Measurements from ENCODE around the gene CCDC28A. TPM values are rescaled to one million over a fixed set of nuclear protein-coding genes. Genes with fewer than 3 reads are reported as not detected.
"Not testable (repeated sequence)": the region's sequence is repeated elsewhere in the genome, so short reads cannot be mapped to it uniquely, and the experiment has no call there.

The CCDC28A gene
- 11.6 TPM for polyA plus RNA-seq (2013, experiment 1 of 2)
- 10.7 TPM for polyA plus RNA-seq (2013, experiment 2 of 2)

DNA sequence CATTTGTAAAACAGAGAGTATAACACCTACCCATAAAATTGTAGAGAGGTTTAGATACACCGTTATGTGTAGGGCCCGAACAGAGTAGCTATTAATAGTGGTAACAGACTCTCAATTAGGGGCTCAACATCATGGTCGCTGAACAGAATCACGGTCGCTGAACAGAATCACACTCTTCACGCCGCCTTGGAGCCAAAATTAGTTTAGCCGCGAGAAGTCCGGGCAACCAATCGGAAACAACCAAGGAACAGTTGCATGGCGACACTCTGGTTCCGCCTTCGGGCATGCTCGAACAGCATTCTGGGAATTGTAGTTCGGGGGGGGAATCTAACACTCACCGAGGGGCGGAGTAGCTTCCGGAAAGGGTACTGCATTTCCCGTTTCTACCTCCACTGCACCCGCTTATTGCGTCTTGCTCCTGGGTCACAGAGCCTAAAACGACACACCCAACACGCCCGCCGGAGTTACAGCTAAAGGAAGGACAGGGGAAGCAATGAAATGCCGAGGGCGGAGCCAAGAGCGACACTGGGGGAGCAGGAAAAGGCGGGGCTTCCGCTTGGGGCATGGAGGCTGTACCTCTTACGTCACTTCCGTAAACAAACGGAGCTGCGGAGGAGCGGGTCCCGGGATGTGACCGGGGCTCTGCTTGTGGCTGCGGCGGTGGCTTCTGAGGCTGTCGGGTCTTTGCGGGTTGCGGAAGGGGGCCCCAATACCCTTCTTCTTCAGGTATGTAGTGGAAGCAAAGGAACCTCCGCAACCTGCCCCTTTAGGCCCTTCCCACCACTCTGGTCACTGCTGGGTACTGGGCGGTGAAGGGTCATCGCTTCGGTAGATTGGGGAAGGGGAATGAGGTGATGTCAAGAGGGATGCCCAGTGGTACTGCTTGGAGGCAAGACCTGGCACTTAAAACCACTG, at the start of gene CCDC28A:
Gene CCDC28A (plus strand): TSS at position 593 of the 915 bp plus-strand sequence. CDS start 2,352 bp downstream, outside the sequence.
- peak within 1 kb of the TSS; percentile 88 for H3K4me3 ChIP-seq (ENCODE audit: low read length)
- H3K9me3 ChIP-seq (ENCODE audit: insufficient read depth, low read depth, low read length), result no peaks in the 10 kb centered on the region
- WGBS, result under 1% methylated on average over 47 of the region's 47 CpGs
- no peaks in the 10 kb centered on the region for H3K36me3 ChIP-seq (ENCODE audit: insufficient read depth, low read length)
- no peaks in the 10 kb centered on the region for H3K27me3 ChIP-seq (ENCODE audit: insufficient read depth, low read length)
- no peaks in the 10 kb centered on the region for H3K4me1 ChIP-seq (ENCODE audit: insufficient read depth, low read length)
- peak within 1 kb of the TSS; percentile 85 for H3K9ac ChIP-seq (ENCODE audit: low read depth, low read length)
- H3K27ac ChIP-seq (ENCODE audit: low read depth, low read length), result peak within 1 kb of the TSS; percentile 89

DNA sequence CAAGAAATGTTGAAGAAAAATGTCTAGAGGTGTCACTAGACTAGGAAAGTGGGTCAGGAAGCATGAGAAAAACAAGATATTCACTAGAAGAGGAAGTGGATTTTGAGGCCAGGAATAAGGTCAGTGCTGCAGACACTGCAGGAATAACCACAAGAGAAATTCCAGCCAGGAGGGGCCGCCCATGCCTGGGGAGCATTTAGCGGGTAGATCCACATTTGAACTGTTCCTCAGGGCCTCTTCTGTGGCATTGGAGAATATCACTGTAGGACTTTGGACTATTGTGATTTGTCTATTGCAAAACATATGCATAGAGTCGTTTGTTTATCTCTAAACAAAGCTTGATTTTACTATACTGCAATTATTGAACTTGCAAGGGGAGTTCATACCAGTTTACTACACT, 49.6 kb upstream of the CCDC28A start:
- Histone ChIP-seq H3K4me3 (ENCODE audit: low read length) (no peak overlapping the region), H3K9ac (ENCODE audit: low read depth, low read length) (no peak overlapping the region), H3K9me3 (ENCODE audit: insufficient read depth, low read depth, low read length) (no peaks in the 10 kb centered on the region), H3K4me1 (ENCODE audit: insufficient read depth, low read length) (peaks cover 8% of the 10 kb centered on the region; the same call in 1 of the 2 replicates), H3K27ac (ENCODE audit: low read depth, low read length) (no peak overlapping the region), H3K27me3 (ENCODE audit: insufficient read depth, low read length) (no peaks in the 10 kb centered on the region), H3K36me3 (ENCODE audit: insufficient read depth, low read length) (no peaks in the 10 kb centered on the region)
- WGBS, result 80% methylated on average over 2 of the region's 3 CpGs

DNA sequence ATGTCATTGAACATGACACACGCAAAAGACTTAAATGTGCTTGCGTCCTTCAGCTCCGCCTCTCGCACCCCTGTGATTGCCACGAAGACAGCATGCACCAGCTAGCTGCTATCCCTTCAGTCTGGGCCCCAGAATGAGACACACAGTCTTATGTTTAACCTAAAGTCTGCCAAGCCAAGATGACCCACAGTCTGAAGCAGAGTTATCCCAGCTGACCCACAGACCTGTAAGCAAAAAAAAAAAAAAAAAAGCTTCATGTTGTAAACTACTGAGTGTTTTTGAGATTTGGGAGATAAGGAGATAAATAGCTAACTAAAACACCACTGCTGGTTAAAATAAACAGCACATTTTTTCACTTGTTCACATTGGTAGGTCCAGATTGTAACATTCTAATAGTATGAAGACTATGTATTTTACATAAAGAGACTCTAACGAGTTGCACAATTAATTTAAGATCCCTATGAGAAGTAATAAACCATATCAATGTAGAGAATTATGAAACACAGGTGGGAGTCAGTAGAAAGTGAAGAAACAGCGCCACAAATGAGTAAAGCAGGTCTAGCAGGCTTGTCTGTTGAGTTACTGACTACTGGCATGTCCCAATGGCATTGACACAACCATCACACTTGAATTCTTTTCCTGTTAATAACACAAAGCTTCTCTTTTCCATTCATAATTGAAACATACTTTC, 47.4 kb upstream of the CCDC28A start:
- Histone ChIP-seq H3K36me3 (ENCODE audit: insufficient read depth, low read length) (no peaks in the 10 kb centered on the region), H3K27ac (ENCODE audit: low read depth, low read length) (no peak overlapping the region), H3K27me3 (ENCODE audit: insufficient read depth, low read length) (no peaks in the 10 kb centered on the region), H3K4me1 (ENCODE audit: insufficient read depth, low read length) (peaks cover 8% of the 10 kb centered on the region; the same call in 1 of the 2 replicates), H3K9me3 (ENCODE audit: insufficient read depth, low read depth, low read length) (no peaks in the 10 kb centered on the region), H3K9ac (ENCODE audit: low read depth, low read length) (no peak overlapping the region), H3K4me3 (ENCODE audit: low read length) (no peak overlapping the region)
- WGBS, result 93% methylated on average over 6 of the region's 7 CpGs

DNA sequence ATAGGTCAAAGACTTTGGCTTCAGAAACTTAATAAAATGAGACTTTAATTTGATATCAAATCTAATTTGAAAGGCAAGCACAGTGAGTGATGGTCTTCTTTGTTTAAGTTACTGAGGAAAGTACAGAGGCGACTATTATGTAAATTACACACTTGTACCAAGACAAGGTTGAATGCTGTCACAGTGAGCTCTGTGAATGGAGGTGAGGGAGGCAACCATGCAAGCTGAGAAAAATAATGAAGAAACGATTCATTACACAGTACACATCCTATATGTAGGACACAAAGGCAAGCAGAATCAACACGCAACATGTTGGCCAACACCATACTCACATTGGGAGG, 46.8 kb upstream of the CCDC28A start:
- no peak overlapping the region for H3K27ac ChIP-seq (ENCODE audit: low read depth, low read length)
- 88% methylated on average over 1 of the region's 3 CpGs for WGBS
- H3K9ac ChIP-seq (ENCODE audit: low read depth, low read length), result no peak overlapping the region
- H3K36me3 ChIP-seq (ENCODE audit: insufficient read depth, low read length), result no peaks in the 10 kb centered on the region
- no peak overlapping the region for H3K4me3 ChIP-seq (ENCODE audit: low read length)
- H3K27me3 ChIP-seq (ENCODE audit: insufficient read depth, low read length), result no peaks in the 10 kb centered on the region
- no peaks in the 10 kb centered on the region for H3K9me3 ChIP-seq (ENCODE audit: insufficient read depth, low read depth, low read length)
- H3K4me1 ChIP-seq (ENCODE audit: insufficient read depth, low read length), result peaks cover 8% of the 10 kb centered on the region; the same call in 1 of the 2 replicates

DNA sequence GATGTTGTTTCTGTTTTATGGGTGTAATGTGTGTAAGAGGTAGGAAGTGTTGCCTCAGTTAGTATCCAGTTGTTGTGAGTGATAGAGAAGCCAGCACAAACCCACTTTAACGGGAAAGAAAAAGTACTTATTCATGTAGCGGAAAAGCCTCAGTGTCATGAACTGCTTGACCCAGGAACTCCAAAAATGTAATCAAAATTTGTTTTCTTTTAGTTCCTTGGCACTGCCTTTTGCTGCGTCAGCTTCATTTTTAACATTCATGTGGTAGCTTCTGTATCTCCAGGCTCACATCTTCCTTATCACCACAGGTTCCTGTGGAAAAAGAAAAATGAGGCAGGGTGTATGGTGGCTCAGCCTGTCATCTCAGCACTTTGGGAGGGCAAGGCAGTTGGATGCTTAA, 46.4 kb upstream of the CCDC28A start:
- WGBS, result 94% methylated on average over 3 of the region's 3 CpGs
- no peaks in the 10 kb centered on the region for H3K27me3 ChIP-seq (ENCODE audit: insufficient read depth, low read length)
- H3K36me3 ChIP-seq (ENCODE audit: insufficient read depth, low read length), result no peaks in the 10 kb centered on the region
- peaks cover 8% of the 10 kb centered on the region; the same call in 1 of the 2 replicates for H3K4me1 ChIP-seq (ENCODE audit: insufficient read depth, low read length)
- H3K9ac ChIP-seq (ENCODE audit: low read depth, low read length), result no peak overlapping the region
- no peak overlapping the region for H3K27ac ChIP-seq (ENCODE audit: low read depth, low read length)
- H3K9me3 ChIP-seq (ENCODE audit: insufficient read depth, low read depth, low read length), result no peaks in the 10 kb centered on the region
- H3K4me3 ChIP-seq (ENCODE audit: low read length), result no peak overlapping the region

DNA sequence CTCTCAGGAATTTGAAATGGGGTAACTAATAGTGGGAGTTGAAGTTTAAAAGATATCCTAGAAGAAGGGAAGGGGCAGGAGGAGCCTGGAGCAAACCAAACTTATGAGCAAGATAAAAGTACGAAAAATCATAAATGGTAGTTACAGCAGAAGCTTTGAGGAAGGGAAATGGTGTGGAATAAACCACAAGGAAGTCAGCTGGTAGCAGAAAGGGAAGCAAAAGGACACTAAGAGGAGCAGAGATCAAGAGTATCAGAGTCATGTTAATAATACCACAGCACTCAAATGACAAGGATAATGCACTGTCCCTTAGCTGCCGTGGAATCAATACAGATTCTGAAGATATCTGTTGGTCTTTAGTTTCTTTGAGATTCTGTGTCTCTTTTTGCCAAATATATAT, 44.9 kb upstream of the CCDC28A start:
- Histone ChIP-seq H3K36me3 (ENCODE audit: insufficient read depth, low read length) (no peaks in the 10 kb centered on the region), H3K27ac (ENCODE audit: low read depth, low read length) (no peak overlapping the region), H3K4me3 (ENCODE audit: low read length) (no peak overlapping the region), H3K9ac (ENCODE audit: low read depth, low read length) (no peak overlapping the region), H3K4me1 (ENCODE audit: insufficient read depth, low read length) (no peaks in the 10 kb centered on the region), H3K9me3 (ENCODE audit: insufficient read depth, low read depth, low read length) (no peaks in the 10 kb centered on the region), H3K27me3 (ENCODE audit: insufficient read depth, low read length) (no peaks in the 10 kb centered on the region)
- 92% methylated on average over 1 of the region's 2 CpGs for WGBS

DNA sequence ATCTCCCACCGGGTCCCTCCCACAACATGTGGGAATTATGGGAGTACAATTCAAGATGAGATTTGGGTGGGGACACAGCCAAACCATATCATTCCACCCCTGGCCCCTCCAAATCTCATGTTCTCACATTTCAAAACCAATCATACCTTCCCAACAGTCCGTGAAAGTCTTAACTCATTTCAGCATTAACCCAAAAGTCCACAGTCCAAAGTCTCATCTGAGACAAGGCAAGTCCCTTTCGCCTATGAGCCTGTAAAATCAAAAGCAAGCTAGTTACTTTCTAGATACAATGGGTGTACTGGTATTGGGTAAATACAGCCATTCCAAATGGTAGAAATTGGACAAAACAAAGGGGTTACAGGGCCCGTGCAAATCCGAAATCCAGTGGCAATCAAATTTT, 43.5 kb upstream of the CCDC28A start:
- not testable (repeated sequence) for H3K27me3 ChIP-seq (ENCODE audit: insufficient read depth, low read length); H3K4me1 ChIP-seq (ENCODE audit: insufficient read depth, low read length); H3K4me3 ChIP-seq (ENCODE audit: low read length); H3K36me3 ChIP-seq (ENCODE audit: insufficient read depth, low read length); H3K9me3 ChIP-seq (ENCODE audit: insufficient read depth, low read depth, low read length); H3K9ac ChIP-seq (ENCODE audit: low read depth, low read length); H3K27ac ChIP-seq (ENCODE audit: low read depth, low read length)
- WGBS, result 82% methylated on average over 4 of the region's 5 CpGs

DNA sequence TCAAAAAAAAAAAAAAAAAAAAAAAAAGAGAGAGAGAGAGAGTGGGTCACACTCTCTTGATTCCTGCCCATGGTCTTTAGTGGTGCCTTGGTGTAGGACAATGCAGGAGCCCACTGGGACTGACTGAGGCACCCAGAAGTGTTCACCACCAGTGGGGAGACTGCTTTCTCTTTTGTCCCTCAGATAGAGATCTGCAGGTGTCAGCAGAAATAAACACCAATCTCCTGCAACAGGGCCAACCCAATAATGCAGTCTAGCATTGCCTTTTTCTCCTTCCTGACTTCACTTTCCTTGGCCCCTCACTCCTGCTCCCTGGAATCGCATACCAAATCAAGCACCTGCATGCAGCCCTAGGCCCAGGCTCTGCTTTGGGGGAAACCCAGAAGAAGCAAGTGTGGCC, 39.0 kb upstream of the CCDC28A start:
- Histone ChIP-seq H3K27ac (ENCODE audit: low read depth, low read length) (no peak overlapping the region), H3K4me1 (ENCODE audit: insufficient read depth, low read length) (no peaks in the 10 kb centered on the region), H3K9ac (ENCODE audit: low read depth, low read length) (no peak overlapping the region), H3K36me3 (ENCODE audit: insufficient read depth, low read length) (no peaks in the 10 kb centered on the region), H3K4me3 (ENCODE audit: low read length) (no peak overlapping the region), H3K27me3 (ENCODE audit: insufficient read depth, low read length) (no peaks in the 10 kb centered on the region), H3K9me3 (ENCODE audit: insufficient read depth, low read depth, low read length) (peaks cover 5% of the 10 kb centered on the region; the same call in 1 of the 2 replicates)
- 96% methylated on average over 1 of the region's 1 CpG for WGBS

DNA sequence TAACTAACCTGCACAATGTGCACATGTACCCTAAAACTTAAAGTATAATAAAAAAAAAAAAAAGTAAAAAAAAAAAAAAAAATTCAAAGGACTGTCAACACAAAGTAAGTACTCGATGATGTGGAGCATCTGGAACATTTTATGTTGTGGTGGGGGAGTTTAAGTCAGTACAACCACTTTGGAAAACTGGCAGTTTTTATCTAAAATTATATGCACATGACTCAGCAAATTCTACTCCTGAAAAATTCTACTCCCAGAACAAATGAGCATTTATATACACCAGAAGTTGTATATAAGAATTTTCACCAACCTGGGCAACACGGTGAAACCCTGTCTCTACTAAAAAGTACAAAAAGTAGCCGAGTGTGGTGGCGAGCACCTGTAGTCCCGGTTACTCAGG, 36.9 kb upstream of the CCDC28A start:
- Histone ChIP-seq H3K27ac (ENCODE audit: low read depth, low read length) (no peak overlapping the region), H3K4me3 (ENCODE audit: low read length) (no peak overlapping the region), H3K4me1 (ENCODE audit: insufficient read depth, low read length) (no peaks in the 10 kb centered on the region), H3K27me3 (ENCODE audit: insufficient read depth, low read length) (no peaks in the 10 kb centered on the region), H3K36me3 (ENCODE audit: insufficient read depth, low read length) (no peaks in the 10 kb centered on the region), H3K9ac (ENCODE audit: low read depth, low read length) (no peak overlapping the region), H3K9me3 (ENCODE audit: insufficient read depth, low read depth, low read length) (peaks cover 5% of the 10 kb centered on the region; the same call in 1 of the 2 replicates)
- 95% methylated on average over 5 of the region's 5 CpGs for WGBS

DNA sequence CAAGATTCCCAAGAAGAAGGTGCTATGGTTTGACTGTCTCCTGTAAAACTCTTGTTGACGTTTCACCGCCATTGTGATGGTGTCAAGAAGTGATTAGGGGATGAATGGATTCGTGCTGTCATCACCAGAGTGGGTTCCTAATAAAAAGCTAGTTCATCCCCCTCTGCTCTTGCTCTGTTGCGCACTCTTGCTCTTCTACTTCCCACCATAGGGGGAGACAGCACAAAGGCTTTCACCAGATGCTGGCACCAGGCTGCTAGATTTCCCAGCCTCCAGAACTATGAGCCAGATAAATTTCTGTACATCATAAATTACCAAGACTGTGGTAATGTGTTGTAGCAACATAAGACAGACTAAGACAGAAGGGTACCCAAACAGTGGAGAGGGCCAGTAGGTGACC, 21.6 kb upstream of the CCDC28A start:
- WGBS, result 90% methylated on average over 4 of the region's 4 CpGs
- H3K27ac ChIP-seq (ENCODE audit: low read depth, low read length), result no peak overlapping the region

DNA sequence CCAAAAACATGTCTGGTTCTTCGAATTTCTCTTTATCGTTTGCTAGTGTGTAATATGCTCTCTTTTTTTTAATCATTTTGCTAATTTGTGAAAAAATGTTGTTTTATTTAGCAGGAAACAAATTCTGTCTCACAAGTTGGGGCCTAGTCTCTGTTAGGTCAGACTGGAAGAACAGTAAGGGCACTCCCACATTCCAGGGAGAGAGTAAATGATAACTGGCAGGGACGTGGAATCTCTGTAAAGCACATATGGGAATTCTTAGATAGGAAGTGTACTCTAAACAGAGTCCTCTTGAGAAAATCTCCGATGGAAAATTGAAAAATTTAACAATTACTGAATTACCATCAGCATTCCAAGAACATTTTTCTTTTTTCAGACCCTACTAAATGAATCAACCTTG, 16.4 kb upstream of the CCDC28A start:
- H3K27ac ChIP-seq (ENCODE audit: low read depth, low read length), result no peak overlapping the region
- H3K27me3 ChIP-seq (ENCODE audit: insufficient read depth, low read length), result no peaks in the 10 kb centered on the region
- WGBS, result 92% methylated on average over 3 of the region's 4 CpGs
- no peaks in the 10 kb centered on the region for H3K9me3 ChIP-seq (ENCODE audit: insufficient read depth, low read depth, low read length)
- H3K4me3 ChIP-seq (ENCODE audit: low read length), result no peak overlapping the region
- H3K36me3 ChIP-seq (ENCODE audit: insufficient read depth, low read length), result no peaks in the 10 kb centered on the region
- no peaks in the 10 kb centered on the region for H3K4me1 ChIP-seq (ENCODE audit: insufficient read depth, low read length)
- no peak overlapping the region for H3K9ac ChIP-seq (ENCODE audit: low read depth, low read length)

More for the DNA sequence above, 21.6 kb upstream of the CCDC28A start:
- Histone ChIP-seq H3K27me3 (ENCODE audit: insufficient read depth, low read length) (no peaks in the 10 kb centered on the region), H3K4me3 (ENCODE audit: low read length) (no peak overlapping the region), H3K4me1 (ENCODE audit: insufficient read depth, low read length) (no peaks in the 10 kb centered on the region), H3K9ac (ENCODE audit: low read depth, low read length) (no peak overlapping the region), H3K9me3 (ENCODE audit: insufficient read depth, low read depth, low read length) (no peaks in the 10 kb centered on the region), H3K36me3 (ENCODE audit: insufficient read depth, low read length) (no peaks in the 10 kb centered on the region)

Measured in HUES64 (cell line).